Dermis microvascular lymphatic vessel endothelial cell (primary cell): ENCODE data around the gene TMPRSS6. TPM values are rescaled to one million over a fixed set of nuclear protein-coding genes. Genes with fewer than 3 reads are reported as not detected.

ENCODE experiments used
- total RNA-seq: library from RNA; depleted of rRNA; stranded (reverse); fragments of >200 nt; gene quantifications from 2 replicates; pipeline ENCODE4 v1.2.1, GENCODE V29; 2014

The TMPRSS6 gene
- total RNA-seq, 1 donor from 2014 or later, result not detected

Other genes starting within 250 kb of the TMPRSS6 start
- 0.13 TPM in 1 of 2 replicates, not detected in the other for gene NCF4, start 248.7 kb downstream of the TMPRSS6 start, total RNA-seq
- gene CSF2RB, start 196.1 kb downstream of the TMPRSS6 start, total RNA-seq, result 2.8 and 7.1 TPM in 2 replicates
- 50.2 and 62.0 TPM in 2 replicates for gene TST, start 90.3 kb downstream of the TMPRSS6 start, total RNA-seq
- gene MPST, start 90.0 kb downstream of the TMPRSS6 start, total RNA-seq, result 102 and 143 TPM in 2 replicates
- gene KCTD17, start 58.0 kb downstream of the TMPRSS6 start, total RNA-seq, result 50.6 and 74.3 TPM in 2 replicates
- gene IL2RB, start 40.2 kb upstream of the TMPRSS6 start, total RNA-seq, result not detected in 2 replicates
- gene C1QTNF6, start 78.5 kb upstream of the TMPRSS6 start, total RNA-seq, result 5.0 and 6.6 TPM in 2 replicates
- gene SSTR3, start 102.8 kb upstream of the TMPRSS6 start, total RNA-seq, result not detected in 2 replicates
- 11.8 and 12.8 TPM in 2 replicates for gene RAC2, start 134.6 kb upstream of the TMPRSS6 start, total RNA-seq
- 0.13 TPM in 2 replicates for gene CYTH4, start 172.8 kb upstream of the TMPRSS6 start, total RNA-seq